ENCODE results near the gene WWOX. TPM values are rescaled to one million over a fixed set of nuclear protein-coding genes. Genes with fewer than 3 reads are reported as not detected.

WWOX gene
- total RNA-seq, 1 experiment from 2014 or later = 35.6 TPM

DNA sequence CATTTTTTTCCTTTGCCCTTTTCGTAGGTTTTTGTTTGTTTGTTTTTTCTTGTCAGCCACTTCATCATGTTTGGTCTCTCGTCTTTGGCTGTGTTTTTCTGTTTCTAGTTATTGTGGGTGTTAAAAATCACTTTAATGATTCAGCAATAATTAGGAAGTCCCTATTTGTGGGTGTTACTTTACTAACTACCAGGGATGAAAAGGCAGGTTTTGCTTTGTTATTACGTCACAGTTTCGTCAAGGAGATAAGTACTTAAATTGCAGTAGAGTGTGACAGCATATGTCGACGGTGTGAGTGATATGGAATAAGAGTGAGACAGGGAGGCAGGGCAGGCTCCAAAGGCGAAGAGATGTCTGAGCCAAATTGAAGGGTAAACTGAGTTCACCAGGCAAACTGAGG lies 479.6 kb downstream of the WWOX start:
- BruUV-seq (replicated peaks) = no TSS peak
- Histone ChIP-seq H2AFZ (no peak overlapping the region), H3K4me2 (no peak overlapping the region), H4K20me1 (ENCODE audit: insufficient read depth) (no peaks in the 10 kb centered on the region), H3K36me3 (ENCODE audit: low read depth) (no peaks in the 10 kb centered on the region), H3K27me3 (ENCODE audit: insufficient read depth, low read depth) (no peaks in the 10 kb centered on the region), H3K79me2 (ENCODE audit: low read depth) (no peaks in the 10 kb centered on the region), H3K27ac (no peak overlapping the region), H3K4me3 (no peak overlapping the region), H3K9me3 (ENCODE audit: insufficient read depth, low read depth) (no peaks in the 10 kb centered on the region), H3K9me2 (ENCODE audit: insufficient read depth) (no peaks in the 10 kb centered on the region), H3K4me1 (replicated peaks; ENCODE audit: insufficient read depth) (no peaks in the 10 kb centered on the region), H3F3A (ENCODE audit: insufficient read depth, low read depth) (no peaks in the 10 kb centered on the region)
- POLR2A ChIA-PET (ENCODE audit: unreplicated experiment) = no interaction called here
- CTCF ChIA-PET = no interaction called here
- TF ChIP-seq, protein P1, sequence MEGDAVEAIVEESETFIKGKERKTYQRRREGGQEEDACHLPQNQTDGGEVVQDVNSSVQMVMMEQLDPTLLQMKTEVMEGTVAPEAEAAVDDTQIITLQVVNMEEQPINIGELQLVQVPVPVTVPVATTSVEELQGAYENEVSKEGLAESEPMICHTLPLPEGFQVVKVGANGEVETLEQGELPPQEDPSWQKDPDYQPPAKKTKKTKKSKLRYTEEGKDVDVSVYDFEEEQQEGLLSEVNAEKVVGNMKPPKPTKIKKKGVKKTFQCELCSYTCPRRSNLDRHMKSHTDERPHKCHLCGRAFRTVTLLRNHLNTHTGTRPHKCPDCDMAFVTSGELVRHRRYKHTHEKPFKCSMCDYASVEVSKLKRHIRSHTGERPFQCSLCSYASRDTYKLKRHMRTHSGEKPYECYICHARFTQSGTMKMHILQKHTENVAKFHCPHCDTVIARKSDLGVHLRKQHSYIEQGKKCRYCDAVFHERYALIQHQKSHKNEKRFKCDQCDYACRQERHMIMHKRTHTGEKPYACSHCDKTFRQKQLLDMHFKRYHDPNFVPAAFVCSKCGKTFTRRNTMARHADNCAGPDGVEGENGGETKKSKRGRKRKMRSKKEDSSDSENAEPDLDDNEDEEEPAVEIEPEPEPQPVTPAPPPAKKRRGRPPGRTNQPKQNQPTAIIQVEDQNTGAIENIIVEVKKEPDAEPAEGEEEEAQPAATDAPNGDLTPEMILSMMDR (conservative IDR thresholded peaks at IDR 0.05) = no peak
- no peak for TF ChIP-seq EZH2 (IDR thresholded peaks at IDR 0.05; ENCODE audit: low read depth)
- DNase-seq = no peak
- intact Hi-C loops (cut with micrococcal nuclease; ENCODE audit: unreplicated experiment) = no loop called here

DNA sequence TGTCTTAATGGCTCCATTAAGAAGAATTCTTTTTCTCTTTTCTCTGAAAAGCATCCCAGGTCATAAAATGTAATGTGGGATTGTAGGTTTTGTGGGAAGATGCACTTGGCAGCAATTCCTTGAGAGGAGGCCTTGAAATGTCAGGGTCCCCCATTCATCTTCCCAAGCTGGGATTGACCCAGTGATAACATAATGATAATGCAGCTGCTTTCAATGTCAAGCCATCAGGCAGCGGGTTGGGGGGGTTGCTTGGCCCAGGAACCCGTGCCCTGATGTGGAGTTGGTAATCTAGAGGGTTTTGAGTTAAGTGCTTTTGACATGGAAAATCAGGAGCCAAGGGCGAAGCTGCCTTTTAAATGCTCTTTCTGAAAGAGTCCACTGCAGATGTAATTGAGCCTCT lies 484.0 kb downstream of the WWOX start:
- no peaks in the 10 kb centered on the region for H3K79me2 ChIP-seq (ENCODE audit: low read depth)
- no peaks in the 10 kb centered on the region for H3K4me1 ChIP-seq (replicated peaks; ENCODE audit: insufficient read depth)
- intact Hi-C loops (cut with micrococcal nuclease; ENCODE audit: unreplicated experiment) = no loop called here
- H3F3A ChIP-seq (ENCODE audit: insufficient read depth, low read depth) = no peaks in the 10 kb centered on the region
- H3K27me3 ChIP-seq (ENCODE audit: insufficient read depth, low read depth) = no peaks in the 10 kb centered on the region
- H2AFZ ChIP-seq = no peak overlapping the region
- H3K36me3 ChIP-seq (ENCODE audit: low read depth) = no peaks in the 10 kb centered on the region
- ChIA-PET CTCF (no interaction called here), POLR2A (ENCODE audit: unreplicated experiment) (no interaction called here)
- H3K4me2 ChIP-seq = no peak overlapping the region
- H3K9me3 ChIP-seq (ENCODE audit: insufficient read depth, low read depth) = no peaks in the 10 kb centered on the region
- no peak overlapping the region for H3K27ac ChIP-seq
- no peaks in the 10 kb centered on the region for H4K20me1 ChIP-seq (ENCODE audit: insufficient read depth)
- no TSS peak for BruUV-seq (replicated peaks)
- TF ChIP-seq EZH2 (IDR thresholded peaks at IDR 0.05; ENCODE audit: low read depth) = no peak
- TF ChIP-seq, protein P1 (conservative IDR thresholded peaks at IDR 0.05) = no peak
- no peaks in the 10 kb centered on the region for H3K9me2 ChIP-seq (ENCODE audit: insufficient read depth)
- no peak overlapping the region for H3K4me3 ChIP-seq
- DNase-seq = no peak

DNA sequence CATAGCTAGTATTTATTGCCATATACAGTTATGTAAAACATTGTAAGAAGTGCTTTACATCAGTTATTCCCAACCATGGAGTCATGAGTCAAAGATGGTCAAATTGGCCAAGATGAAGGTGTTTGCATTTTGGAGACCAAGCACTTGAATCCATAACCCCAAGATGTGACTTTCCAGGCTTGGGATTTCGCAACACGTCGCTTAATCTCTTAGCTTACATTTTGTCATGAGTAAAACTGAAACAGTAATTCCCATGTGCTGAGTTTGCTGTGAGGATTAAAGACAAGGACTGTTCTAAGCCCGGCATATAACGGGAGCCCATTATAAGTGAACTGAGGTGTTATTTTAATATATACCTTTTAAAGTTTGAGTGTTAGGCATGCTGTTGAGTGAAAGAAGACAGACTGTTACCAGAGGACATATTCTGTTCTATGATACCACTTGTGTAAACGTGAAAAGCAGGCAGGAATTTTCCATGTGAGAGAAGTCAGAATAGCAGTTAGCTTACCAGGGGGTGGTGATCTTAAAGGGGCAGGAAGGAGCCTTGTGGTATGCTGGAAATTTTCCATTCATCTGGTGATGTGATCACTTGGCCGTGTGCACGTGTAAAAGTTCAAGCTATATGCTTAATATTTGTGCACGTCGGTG lies 484.9 kb downstream of the WWOX start:
- POLR2A ChIA-PET (ENCODE audit: unreplicated experiment) = interaction anchor here (0.7 kb wide), 1 partner anchor 22 kb away, joined by 3 read pairs; no protein-coding TSS in a partner anchor
- H3K9me2 ChIP-seq (ENCODE audit: insufficient read depth) = no peaks in the 10 kb centered on the region
- TF ChIP-seq, protein P1 (conservative IDR thresholded peaks at IDR 0.05) = no peak
- no peak for TF ChIP-seq EZH2 (IDR thresholded peaks at IDR 0.05; ENCODE audit: low read depth)
- no peak overlapping the region for H3K4me3 ChIP-seq
- no TSS peak for BruUV-seq (replicated peaks)
- CTCF ChIA-PET = no interaction called here
- H2AFZ ChIP-seq = no peak overlapping the region
- H3K4me1 ChIP-seq (replicated peaks; ENCODE audit: insufficient read depth) = no peaks in the 10 kb centered on the region
- H3K36me3 ChIP-seq (ENCODE audit: low read depth) = no peaks in the 10 kb centered on the region
- no peaks in the 10 kb centered on the region for H3K9me3 ChIP-seq (ENCODE audit: insufficient read depth, low read depth)
- no peaks in the 10 kb centered on the region for H3K79me2 ChIP-seq (ENCODE audit: low read depth)
- no peak for DNase-seq
- H3F3A ChIP-seq (ENCODE audit: insufficient read depth, low read depth) = no peaks in the 10 kb centered on the region
- intact Hi-C loops (cut with micrococcal nuclease; ENCODE audit: unreplicated experiment) = no loop called here
- H4K20me1 ChIP-seq (ENCODE audit: insufficient read depth) = no peaks in the 10 kb centered on the region
- H3K27ac ChIP-seq = no peak overlapping the region
- H3K27me3 ChIP-seq (ENCODE audit: insufficient read depth, low read depth) = no peaks in the 10 kb centered on the region
- no peak overlapping the region for H3K4me2 ChIP-seq

Data from PC-9 (cell line).